ENCODE measurements around the gene KANK2. TPM values are rescaled to one million over a fixed set of nuclear protein-coding genes. Genes with fewer than 3 reads are reported as not detected.

The KANK2 gene
- total and polyA plus RNA-seq, 2 of the 4 experiments (the other 2 are of a cell fraction), result 104 to 176 TPM

DNA sequence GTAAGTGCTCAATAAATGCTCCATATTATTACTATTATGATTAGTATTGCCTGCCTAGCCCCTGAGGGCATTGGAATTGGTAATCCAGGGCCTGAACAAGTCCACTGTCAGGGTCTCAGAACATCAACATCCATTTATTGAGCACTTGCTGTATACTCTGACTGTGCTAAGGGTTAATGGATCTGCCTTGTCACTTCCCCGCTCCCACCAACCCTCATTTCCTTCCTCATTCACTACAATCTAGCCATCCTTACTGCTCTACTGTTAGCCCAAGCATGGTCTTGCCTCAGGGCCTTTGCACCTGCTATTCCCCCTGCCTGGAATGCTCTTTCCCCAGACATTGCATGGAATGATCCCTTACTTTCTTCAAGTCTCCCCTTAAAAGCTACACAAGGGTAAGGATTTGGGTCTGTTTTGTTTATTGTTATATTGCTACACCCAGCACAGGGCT lies 29.4 kb upstream of the KANK2 start:
- H2AK5ac ChIP-seq (ENCODE audit: low read depth, low read length), result no peak overlapping the region
- H4K91ac ChIP-seq (ENCODE audit: insufficient read depth, low read depth, low read length), result no peak overlapping the region
- H3K4me3 ChIP-seq (ENCODE audit: insufficient read depth, low read depth, low read length), result no peak overlapping the region
- no peak overlapping the region for H3K27ac ChIP-seq (ENCODE audit: insufficient read depth, low read length)
- intact Hi-C loops (cut with micrococcal nuclease), result no loop called here
- no peak overlapping the region for H3K9ac ChIP-seq (ENCODE audit: low read depth, low read length)
- WGBS, 2 experiments (ENCODE audit: extremely low coverage in 2 of 2, insufficient read length in 1 of 2), result 100% methylated on average over 1 of the region's 1 CpG; no CpG with 5 or more reads in 1 of the 2 experiments
- DNase-seq, result no peak
- no peak overlapping the region for H3K18ac ChIP-seq (ENCODE audit: low read depth, low read length)
- peaks cover 4% of the 10 kb centered on the region for H3K9me3 ChIP-seq (ENCODE audit: control insufficient read depth, insufficient read depth, low read length)
- ATAC-seq (ENCODE audit: low read depth), result no peak
- no peak overlapping the region for H3K4me2 ChIP-seq (ENCODE audit: low read depth, low read length)
- H2BK20ac ChIP-seq (ENCODE audit: low read depth, low read length), result no peak overlapping the region
- H2AK9ac ChIP-seq (replicated peaks; ENCODE audit: low read depth, low read length, poor library complexity), result no peak overlapping the region
- no peak overlapping the region for H2BK5ac ChIP-seq (ENCODE audit: low read depth, low read length, poor library complexity, severe bottlenecking)
- H3K4me1 ChIP-seq (ENCODE audit: control insufficient read depth, insufficient read depth, low read length), result no peaks in the 10 kb centered on the region
- no peaks in the 10 kb centered on the region for H3K79me1 ChIP-seq (ENCODE audit: low read depth in 1 of 2, low read length in 2 of 2)
- peaks cover 30% of the 10 kb centered on the region for H3K36me3 ChIP-seq (ENCODE audit: control insufficient read depth, insufficient read depth, low read length)
- no peak overlapping the region for H3K56ac ChIP-seq (ENCODE audit: extremely low read depth, insufficient read depth, low read length)
- no peak overlapping the region for H2BK120ac ChIP-seq (ENCODE audit: low read depth, low read length)
- H3K9me1 ChIP-seq (ENCODE audit: insufficient read depth, low read length), result peaks cover 8% of the 10 kb centered on the region; the same call in 1 of the 2 replicates
- no peaks in the 10 kb centered on the region for H3K27me3 ChIP-seq (ENCODE audit: control insufficient read depth, insufficient read depth, low read length)
- H2AFZ ChIP-seq (replicated peaks; ENCODE audit: low read length, poor library complexity), result no peak overlapping the region
- CTCF ChIA-PET, result no interaction called here
- H2BK15ac ChIP-seq (ENCODE audit: low read depth, low read length), result no peak overlapping the region
- no peak overlapping the region for H3K14ac ChIP-seq (replicated peaks; ENCODE audit: low read depth, low read length)
- no peak overlapping the region for H4K8ac ChIP-seq (ENCODE audit: low read depth in 2 of 2, low read length in 2 of 2)
- TF ChIP-seq, protein P1, sequence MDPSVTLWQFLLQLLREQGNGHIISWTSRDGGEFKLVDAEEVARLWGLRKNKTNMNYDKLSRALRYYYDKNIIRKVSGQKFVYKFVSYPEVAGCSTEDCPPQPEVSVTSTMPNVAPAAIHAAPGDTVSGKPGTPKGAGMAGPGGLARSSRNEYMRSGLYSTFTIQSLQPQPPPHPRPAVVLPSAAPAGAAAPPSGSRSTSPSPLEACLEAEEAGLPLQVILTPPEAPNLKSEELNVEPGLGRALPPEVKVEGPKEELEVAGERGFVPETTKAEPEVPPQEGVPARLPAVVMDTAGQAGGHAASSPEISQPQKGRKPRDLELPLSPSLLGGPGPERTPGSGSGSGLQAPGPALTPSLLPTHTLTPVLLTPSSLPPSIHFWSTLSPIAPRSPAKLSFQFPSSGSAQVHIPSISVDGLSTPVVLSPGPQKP (IDR thresholded peaks at IDR 0.05; ENCODE audit: borderline replicate concordance, low read depth, low read length), result no peak
- TF ChIP-seq NFE2L2 (IDR thresholded peaks at IDR 0.05; ENCODE audit: low read depth, low read length) (no peak), FOS (IDR thresholded peaks at IDR 0.05; ENCODE audit: low read depth, low read length) (no peak), RCOR1 (IDR thresholded peaks at IDR 0.05; ENCODE audit: insufficient replicate concordance, low read length) (no peak), SMC3 (IDR thresholded peaks at IDR 0.05; ENCODE audit: low read depth, low read length) (no peak), CHD1 (IDR thresholded peaks at IDR 0.05; ENCODE audit: low read depth, low read length) (no peak), RFX5 (IDR thresholded peaks at IDR 0.05; ENCODE audit: low read depth, low read length) (no peak), MXI1 (IDR thresholded peaks at IDR 0.05; ENCODE audit: borderline replicate concordance, low read depth, low read length) (no peak), POLR2A (IDR thresholded peaks at IDR 0.05; ENCODE audit: low read depth, low read length) (no peak)
- TF ChIP-seq, protein P2, sequence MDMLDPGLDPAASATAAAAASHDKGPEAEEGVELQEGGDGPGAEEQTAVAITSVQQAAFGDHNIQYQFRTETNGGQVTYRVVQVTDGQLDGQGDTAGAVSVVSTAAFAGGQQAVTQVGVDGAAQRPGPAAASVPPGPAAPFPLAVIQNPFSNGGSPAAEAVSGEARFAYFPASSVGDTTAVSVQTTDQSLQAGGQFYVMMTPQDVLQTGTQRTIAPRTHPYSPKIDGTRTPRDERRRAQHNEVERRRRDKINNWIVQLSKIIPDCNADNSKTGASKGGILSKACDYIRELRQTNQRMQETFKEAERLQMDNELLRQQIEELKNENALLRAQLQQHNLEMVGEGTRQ (IDR thresholded peaks at IDR 0.05; ENCODE audit: low read depth, low read length), result no peak
- dilution Hi-C loops (cut with HindIII; ENCODE audit: low sequenced_read_pairs, unreplicated experiment), result no loop called here
- no peaks in the 10 kb centered on the region for H4K20me1 ChIP-seq (ENCODE audit: insufficient read depth, low read length)
- POLR2A ChIA-PET (ENCODE audit: unreplicated experiment), result no interaction called here
- H3K23ac ChIP-seq (ENCODE audit: low read depth, low read length), result no peak overlapping the region
- no peak overlapping the region for H4K5ac ChIP-seq (ENCODE audit: low read depth, low read length)
- H3K4ac ChIP-seq (ENCODE audit: low read depth, low read length), result no peak overlapping the region
- in situ Hi-C loops (cut with MboI; ENCODE audit: low sequenced_read_pairs), result no loop called here
- no TSS peak for BruUV-seq (replicated peaks)

Data from IMR-90 (cell line).